ENCODE results near the gene MBD6.

DNA sequence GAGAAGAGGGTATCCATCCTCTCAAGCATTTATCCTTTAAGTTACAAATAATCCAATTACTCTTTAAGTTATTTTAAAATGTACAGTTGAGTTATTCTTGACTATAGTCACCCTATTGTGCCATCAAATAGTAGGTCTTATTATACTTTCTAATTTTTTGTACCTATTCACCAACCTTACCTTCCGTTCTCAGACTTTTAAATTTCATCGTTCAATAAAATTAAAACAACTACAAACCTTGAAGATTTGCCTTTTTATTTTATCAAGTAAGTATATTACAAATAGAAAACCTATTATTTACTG lies 25.3 kb downstream of the MBD6 start:
- no peak for TF ChIP-seq YY1 (IDR thresholded peaks at IDR 0.05; ENCODE audit: low read depth)
- TF ChIP-seq REST (IDR thresholded peaks at IDR 0.05; ENCODE audit: low read depth) = no peak
- no peak for TF ChIP-seq EP300 (IDR thresholded peaks at IDR 0.05; ENCODE audit: borderline replicate concordance)
- no peak for TF ChIP-seq CEBPB (IDR thresholded peaks at IDR 0.05)
- TF ChIP-seq EGR1 (IDR thresholded peaks at IDR 0.05) = no peak
- no peak for TF ChIP-seq TEAD4 (IDR thresholded peaks at IDR 0.05)
- no peak for TF ChIP-seq TCF12 (IDR thresholded peaks at IDR 0.05; ENCODE audit: low read depth)
- TF ChIP-seq FOXM1 (IDR thresholded peaks at IDR 0.05; ENCODE audit: borderline replicate concordance, low read depth) = no peak
- TF ChIP-seq NFIC (IDR thresholded peaks at IDR 0.05) = no peak
- no peak for TF ChIP-seq TAF1 (IDR thresholded peaks at IDR 0.05; ENCODE audit: low read depth)
- TF ChIP-seq ZBTB7A (IDR thresholded peaks at IDR 0.05; ENCODE audit: low read depth) = no peak
